Transverse colon (tissue), 4 donors: ENCODE results near the gene GDPD5. TPM values are rescaled to one million over a fixed set of nuclear protein-coding genes. Genes with fewer than 3 reads are reported as not detected.

Source experiments
- DNase-seq: peaks from one replicate; pipeline ENCODE4 v3.0.0-alpha.2; 2019
- H3K27ac ChIP-seq, 4 donors: fragments of 200-600 bp; sonication (generic); 2 replicates each; pipeline ENCODE4 v1.5.1; 2016 to 2018; ENCODE audit warnings: inconsistent platforms in 4 of 4
- H3K27me3 ChIP-seq: fragments of 200-600 bp; sonication (generic); 2 replicates; pipeline ENCODE4 v1.5.1; 2017; ENCODE audit warnings: inconsistent platforms
- H3K36me3 ChIP-seq, 4 donors: fragments of 200-600 bp; sonication (generic); 2 replicates each; pipeline ENCODE4 v1.5.1; 2017 to 2019; ENCODE audit warnings: inconsistent platforms in 4 of 4
- H3K4me1 ChIP-seq, 4 donors: fragments of 200-600 bp; sonication (generic); 2 replicates each; pipeline ENCODE4 v1.5.1; 2017 to 2020; ENCODE audit warnings: inconsistent platforms in 4 of 4
- H3K4me3 ChIP-seq, 4 donors: fragments of 200-600 bp; sonication (generic); 1 replicate in 1 of 4; 2 replicates in 3 of 4; pipeline versions ENCODE4 v1.5.1 to v1.6.1; 2017 to 2019; ENCODE audit warnings: inconsistent platforms in 4 of 4
- H3K9me3 ChIP-seq, 2 donors: fragments of 200-600 bp; sonication (generic); 2 replicates each; pipeline ENCODE4 v1.5.1; 2017 to 2019; ENCODE audit warnings: inconsistent platforms in 2 of 2
- EP300 ChIP-seq: sonication (generic); formaldehyde crosslinking; IDR thresholded peaks from one replicate; pipeline ENCODE4 v1.6.1; 2017; ENCODE audit warnings: antibody characterized with exemption, low read depth
- POLR2A ChIP-seq: fragments of 450-650 bp; IDR thresholded peaks from one replicate; pipeline ENCODE4 v1.6.1; 2016; ENCODE audit warnings: antibody characterized with exemption, mild to moderate bottlenecking, moderate library complexity
- POLR2AphosphoS5 ChIP-seq, 3 donors: sonication (generic); formaldehyde crosslinking; IDR thresholded peaks; one replicate each; pipeline ENCODE4 v1.6.1; 2016; ENCODE audit warnings: antibody characterized with exemption in 3 of 3
- WGBS, 2 donors: methylation state at CpG; one replicate each; pipeline ENCODE4 v1.1.5; 2018; ENCODE audit warnings: low coverage in 1 of 2; 5-methylcytosine and 5-hydroxymethylcytosine counted together
- in situ Hi-C, 4 donors: fragments of 200-750 bp; cut with MboI; loops; one replicate each; pipeline versions ENCODE4 v1.15.0 to v1.15.1; 2017; ENCODE audit warnings: low sequenced_read_pairs in 3 of 4, low pct_ligation_motif_present in 1 of 4, low pct_unique_long_range_greater_than_20kb in 1 of 4
- intact Hi-C: fragments of 100-400 bp; cut with DNase I; formaldehyde crosslinking; loops from one replicate; pipeline ENCODE4 v1.15.1; 2023; ENCODE audit warnings: low total_unique reads
- total RNA-seq, 4 donors: library from RNA; depleted of rRNA; stranded (reverse); fragments of >200 nt; gene quantifications; one replicate each; pipeline ENCODE4 v1.1.0, GENCODE V29; 2016
- TF ChIP-seq, protein P1 (sequence below), 5 experiments: fragments of 200-600 bp in 3 of 5; fragments of 450-650 bp in 2 of 5; sonication (generic) in 3 of 5; IDR thresholded peaks; 1 replicate in 2 of 5; 2 replicates in 3 of 5; pipeline ENCODE4 v1.5.1; 2016 to 2017; ENCODE audit warnings: antibody characterized with exemption in 5 of 5, inconsistent platforms in 3 of 5, mild to moderate bottlenecking in 2 of 5, moderate library complexity in 1 of 5

GDPD5 gene
- total RNA-seq, 4 donors from 2014 or later, result 3.7 to 10.1 (median 7.1) TPM; not detected in 1

DNA sequence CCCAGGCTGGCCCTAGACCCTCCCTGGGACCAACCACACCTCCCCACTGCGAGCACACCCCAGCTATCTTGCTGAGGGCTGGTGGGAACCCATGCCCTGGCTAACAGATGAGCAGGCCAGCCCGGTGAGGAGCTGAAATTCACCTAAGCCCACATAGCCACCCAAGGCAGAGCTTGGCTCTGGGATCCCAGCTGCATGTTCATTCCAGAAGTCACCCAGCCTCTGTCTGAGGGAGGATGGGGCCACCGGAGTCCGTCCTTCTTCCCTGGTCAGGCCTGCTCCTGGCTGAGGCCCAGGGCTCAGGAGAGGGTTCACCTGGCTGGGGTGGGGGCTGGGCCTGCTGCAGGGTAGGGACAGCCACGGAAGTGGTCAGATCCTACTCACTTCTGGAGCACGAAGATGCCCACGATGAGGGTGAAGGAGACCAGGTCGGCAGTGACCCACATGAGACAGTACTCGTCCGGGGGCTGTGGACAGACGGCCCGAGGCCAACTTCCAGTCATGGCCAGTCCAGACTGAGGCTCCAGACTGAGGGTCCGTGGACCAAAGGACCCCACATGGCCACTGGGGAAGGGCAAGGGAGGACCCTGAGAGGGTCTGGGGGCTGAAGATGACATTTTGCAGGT, 86.1 kb downstream of the GDPD5 start:
- no peaks in the 10 kb centered on the region for H3K9me3 ChIP-seq
- no peaks in the 10 kb centered on the region for H3K4me1 ChIP-seq
- H3K27me3 ChIP-seq, result no peaks in the 10 kb centered on the region
- intact Hi-C loops (no loop called here), in situ Hi-C loops (loop anchor here in 2 of 4 donors (10.0 to 25.0 kb wide), 2 partner anchors 95 to 98 kb away; partner anchors contain the start of gene GDPD5 (in 1 of the 2))
- TF ChIP-seq, protein P1, sequence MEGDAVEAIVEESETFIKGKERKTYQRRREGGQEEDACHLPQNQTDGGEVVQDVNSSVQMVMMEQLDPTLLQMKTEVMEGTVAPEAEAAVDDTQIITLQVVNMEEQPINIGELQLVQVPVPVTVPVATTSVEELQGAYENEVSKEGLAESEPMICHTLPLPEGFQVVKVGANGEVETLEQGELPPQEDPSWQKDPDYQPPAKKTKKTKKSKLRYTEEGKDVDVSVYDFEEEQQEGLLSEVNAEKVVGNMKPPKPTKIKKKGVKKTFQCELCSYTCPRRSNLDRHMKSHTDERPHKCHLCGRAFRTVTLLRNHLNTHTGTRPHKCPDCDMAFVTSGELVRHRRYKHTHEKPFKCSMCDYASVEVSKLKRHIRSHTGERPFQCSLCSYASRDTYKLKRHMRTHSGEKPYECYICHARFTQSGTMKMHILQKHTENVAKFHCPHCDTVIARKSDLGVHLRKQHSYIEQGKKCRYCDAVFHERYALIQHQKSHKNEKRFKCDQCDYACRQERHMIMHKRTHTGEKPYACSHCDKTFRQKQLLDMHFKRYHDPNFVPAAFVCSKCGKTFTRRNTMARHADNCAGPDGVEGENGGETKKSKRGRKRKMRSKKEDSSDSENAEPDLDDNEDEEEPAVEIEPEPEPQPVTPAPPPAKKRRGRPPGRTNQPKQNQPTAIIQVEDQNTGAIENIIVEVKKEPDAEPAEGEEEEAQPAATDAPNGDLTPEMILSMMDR (IDR thresholded peaks at IDR 0.05), result no peak
- no peak overlapping the region for H3K4me3 ChIP-seq
- 88% methylated on average over 13 of the region's 13 CpGs; no CpG with 5 or more reads in 1 of the 2 donors for WGBS, 2 donors
- no peak overlapping the region for H3K27ac ChIP-seq
- no peak for DNase-seq
- H3K36me3 ChIP-seq, result no peaks in the 10 kb centered on the region

DNA sequence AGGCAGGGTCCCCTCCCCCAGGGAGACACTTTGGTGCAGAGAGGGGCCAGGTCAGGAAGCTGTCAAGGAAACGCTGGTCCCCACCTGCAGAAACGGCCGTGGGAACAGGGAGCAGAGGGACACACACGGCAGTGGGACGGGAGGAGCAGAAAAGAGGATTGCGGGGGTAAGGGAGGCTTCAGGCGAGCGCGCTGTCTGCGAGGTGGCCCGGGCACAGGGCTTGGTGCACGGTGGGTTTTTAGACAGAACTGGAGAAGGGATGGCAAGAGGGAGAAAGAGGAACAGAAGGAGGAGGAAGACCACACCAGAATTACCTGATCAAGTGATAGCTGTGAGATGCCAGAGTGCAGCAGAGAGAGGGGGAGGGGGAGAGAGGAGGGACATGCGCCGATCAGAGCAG, 86.7 kb downstream of the GDPD5 start:
- no peak for DNase-seq
- in situ Hi-C loops (loop anchor here in 1 of 4 donors (25.0 kb wide), 1 partner anchor 98 kb away; the partner anchor contains the start of gene GDPD5), intact Hi-C loops (no loop called here)
- H3K27me3 ChIP-seq, result no peaks in the 10 kb centered on the region
- WGBS, 2 donors, result 83% methylated on average over 14 of the region's 14 CpGs; no CpG with 5 or more reads in 1 of the 2 donors
- no peaks in the 10 kb centered on the region for H3K4me1 ChIP-seq
- no peaks in the 10 kb centered on the region for H3K36me3 ChIP-seq
- H3K9me3 ChIP-seq, result no peaks in the 10 kb centered on the region
- TF ChIP-seq, protein P1 (IDR thresholded peaks at IDR 0.05), result no peak
- TF ChIP-seq POLR2A, result no peak
- no peak for TF ChIP-seq EP300
- no peak for TF ChIP-seq POLR2AphosphoS5 (IDR thresholded peaks at IDR 0.05)
- H3K27ac ChIP-seq, result no peak overlapping the region
- no peak overlapping the region for H3K4me3 ChIP-seq

DNA sequence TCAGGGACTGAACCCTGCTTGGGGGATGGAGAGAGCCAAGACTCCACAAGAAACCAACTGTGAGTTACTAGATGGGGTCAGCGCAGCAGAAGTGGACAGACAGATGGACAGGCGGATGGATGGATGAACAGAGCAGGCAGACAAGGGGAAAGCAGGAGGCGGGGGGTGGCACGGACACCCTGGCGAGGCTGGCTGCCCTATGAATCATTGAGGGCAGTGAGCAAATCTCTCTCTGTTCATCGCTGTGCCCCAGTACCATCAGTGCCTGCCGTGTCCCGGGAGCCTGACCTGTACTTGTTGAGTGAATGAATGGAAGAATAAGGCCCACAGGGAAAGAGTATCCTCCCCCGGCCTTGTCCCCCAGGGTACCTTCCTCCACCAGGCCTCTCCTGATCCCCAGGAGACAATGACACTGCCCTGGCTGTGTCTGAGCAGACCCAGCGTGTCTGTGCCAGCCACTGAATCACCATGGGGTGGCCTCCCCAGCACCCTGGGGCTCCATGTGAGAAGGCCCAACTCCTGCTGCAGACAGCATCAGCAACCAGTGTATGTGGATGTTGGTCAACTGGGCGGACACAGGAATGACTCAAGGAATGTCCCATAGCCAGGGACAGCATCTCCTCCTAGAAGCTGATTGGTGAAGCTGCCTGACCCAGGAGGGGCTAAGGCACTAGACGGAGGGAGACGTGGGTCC, 87.6 kb downstream of the GDPD5 start:
- no peaks in the 10 kb centered on the region for H3K9me3 ChIP-seq
- no peak for DNase-seq
- H3K4me3 ChIP-seq, result no peak overlapping the region
- intact Hi-C loops, result no loop called here
- 80 to 89% methylated on average over 1 to 13 of the region's 13 CpGs for WGBS, 2 donors
- in situ Hi-C loops, result loop anchor here in 1 of 4 donors (25.0 kb wide), 1 partner anchor 99 kb away; the partner anchor contains the start of gene GDPD5
- no peak for TF ChIP-seq POLR2AphosphoS5 (IDR thresholded peaks at IDR 0.05)
- TF ChIP-seq POLR2A, result no peak
- no peaks in the 10 kb centered on the region for H3K4me1 ChIP-seq
- H3K27ac ChIP-seq, result no peak overlapping the region
- H3K36me3 ChIP-seq, result no peaks in the 10 kb centered on the region
- H3K27me3 ChIP-seq, result peaks cover 5% of the 10 kb centered on the region

DNA sequence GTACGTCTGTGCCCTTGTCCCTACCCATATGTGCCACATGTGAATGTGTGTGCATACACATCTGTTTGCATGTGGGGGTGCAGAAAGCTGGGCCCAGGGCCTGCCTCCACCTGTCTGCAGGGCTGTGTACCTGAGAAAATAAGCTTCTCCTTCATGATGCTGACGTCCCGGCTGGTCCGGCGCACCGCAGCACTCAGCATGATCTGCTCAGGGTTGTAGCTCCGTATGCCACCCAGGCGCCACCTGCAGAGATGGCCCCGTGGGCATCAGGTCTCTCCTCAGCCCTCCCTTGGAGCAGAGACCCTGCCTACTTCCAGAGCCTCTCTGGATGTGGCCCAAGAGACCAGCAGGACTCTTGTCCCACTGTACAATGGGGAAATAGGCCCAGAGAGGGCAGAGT, 88.9 kb downstream of the GDPD5 start:
- DNase-seq, result no peak
- Histone ChIP-seq H3K4me1 (peaks cover 0 to 3% (median 0%) of the 10 kb centered on the region in 4 donors), H3K4me3 (no peak overlapping the region), H3K27ac (no peak overlapping the region), H3K36me3 (no peaks in the 10 kb centered on the region), H3K9me3 (no peaks in the 10 kb centered on the region), H3K27me3 (peaks cover 18% of the 10 kb centered on the region)
- TF ChIP-seq, protein P1 (IDR thresholded peaks at IDR 0.05), result no peak
- TF ChIP-seq POLR2A, result no peak
- TF ChIP-seq EP300, result no peak
- TF ChIP-seq POLR2AphosphoS5 (IDR thresholded peaks at IDR 0.05), result no peak
- 71% methylated on average over 6 of the region's 9 CpGs; no CpG with 5 or more reads in 1 of the 2 donors for WGBS, 2 donors
- in situ Hi-C loops, result loop anchor here in 1 of 4 donors (25.0 kb wide), 1 partner anchor 100 kb away; the partner anchor contains the start of gene GDPD5
- intact Hi-C loops, result no loop called here
